GM12878 (cell line): Measurements from ENCODE around the gene SCN8A. TPM values are rescaled to one million over a fixed set of nuclear protein-coding genes. Genes with fewer than 3 reads are reported as not detected.

Experiments used
- ATAC-seq: fragments of 200-7000 bp; cut with Tn5 transposase; 3 replicates; pipeline ENCODE4 v1.9.1; 2020; ENCODE audit warnings: mild to moderate bottlenecking, moderate library complexity
- BruUV-seq: library from RNA; stranded (reverse); fragments of 400-500 nt; replicated peaks from 2 replicates; lab custom pipeline; 2021; lab: Mats Ljungman, UMichigan
- CTCF ChIA-PET: fragments of 300-600 bp; sonication (Branson Sonifier 250); formaldehyde crosslinking; extraction: SDS; loops from one replicate; lab custom pipeline; 2021; ENCODE audit warnings: inconsistent platforms; lab: Yijun Ruan, JAX
- POLR2A ChIA-PET: fragments of 350-600 bp; formaldehyde crosslinking; extraction: SDS; loops from one replicate; lab custom pipeline; 2021; ENCODE audit warnings: inconsistent platforms; lab: Charles Lee
- RAD21 ChIA-PET: fragments of 300-600 bp; sonication (Branson Sonifier 250); formaldehyde crosslinking; loops from one replicate; lab custom pipeline; 2023; ENCODE audit warnings: antibody characterized with exemption; ENCODE audit not compliant: unreplicated experiment; lab: Charles Lee
- SMC1A ChIA-PET: fragments of 300-600 bp; sonication (Branson Sonifier 250); formaldehyde crosslinking; loops from one replicate; lab custom pipeline; 2023; ENCODE audit not compliant: unreplicated experiment, uncharacterized antibody; lab: Charles Lee
- DNase-seq: peaks from one replicate; pipeline ENCODE4 v3.0.0-alpha.2; 2011; ENCODE audit warnings: low read depth, low spot score
- FAIRE-seq: peaks from 3 replicates; lab custom pipeline; 2011; peaks lifted over from hg19 to GRCh38; lab: Jason Lieb, UNC
- H2AFZ ChIP-seq: 2 replicates; pipeline ENCODE4 v1.6.0; 2011; ENCODE audit warnings: low read depth, low read length, control low read depth; ENCODE audit not compliant: control insufficient read depth
- H3K27ac ChIP-seq: 2 replicates; pipeline ENCODE4 v1.5.1; 2011; ENCODE audit warnings: control low read depth; ENCODE audit not compliant: control insufficient read depth, insufficient read depth
- H3K27me3 ChIP-seq, 2 experiments: replicated peaks in 1 of 2; 2 replicates each; pipeline versions ENCODE4 v1.6.0 to v1.6.1; 2011; ENCODE audit warnings: low read length in 1 of 2; ENCODE audit not compliant: control insufficient read depth in 2 of 2, insufficient read depth in 2 of 2
- H3K36me3 ChIP-seq, 2 experiments: 2 replicates each; pipeline ENCODE4 v1.5.1; 2011; ENCODE audit warnings: low read length in 1 of 2; ENCODE audit not compliant: control insufficient read depth in 2 of 2, insufficient read depth in 2 of 2
- H3K4me1 ChIP-seq: 2 replicates; pipeline ENCODE4 v1.6.1; 2011; ENCODE audit warnings: mild to moderate bottlenecking, low read length, moderate library complexity, mixed read lengths; ENCODE audit not compliant: control insufficient read depth, insufficient read depth
- H3K4me2 ChIP-seq: 2 replicates; pipeline ENCODE4 v1.6.0; 2011; ENCODE audit warnings: control low read depth; ENCODE audit not compliant: control insufficient read depth, insufficient read depth
- H3K4me3 ChIP-seq: fragments of 200-600 bp; sonication (generic); 2 replicates; pipeline ENCODE4 v1.5.1; 2016
- H3K79me2 ChIP-seq: 2 replicates; pipeline ENCODE4 v1.6.0; 2011; ENCODE audit warnings: low read length; ENCODE audit not compliant: control insufficient read depth, insufficient read depth
- H3K9ac ChIP-seq: 2 replicates; pipeline ENCODE4 v1.8.0; 2011; ENCODE audit warnings: low read length, control low read depth, mixed read lengths; ENCODE audit not compliant: control insufficient read depth, insufficient read depth
- H3K9me3 ChIP-seq: replicated peaks from 3 replicates; pipeline ENCODE4 v1.5.1; 2011; ENCODE audit warnings: mild to moderate bottlenecking, low read length; ENCODE audit not compliant: control insufficient read depth, insufficient read depth
- H4K20me1 ChIP-seq: 2 replicates; pipeline ENCODE4 v1.6.0; 2011; ENCODE audit not compliant: control insufficient read depth, insufficient read depth
- CBX3 ChIP-seq: fragments of 200-600 bp; sonication (generic); IDR thresholded peaks from 2 replicates; pipeline ENCODE4 v1.6.1; 2016; ENCODE audit warnings: low read depth, borderline replicate concordance
- CBX5 ChIP-seq: sonication (generic); IDR thresholded peaks from 2 replicates; pipeline ENCODE4 v1.6.1; 2016; ENCODE audit warnings: low read depth, moderate library complexity, mild to moderate bottlenecking, inconsistent platforms
- CUX1 ChIP-seq: IDR thresholded peaks from 2 replicates; pipeline ENCODE4 v1.6.1; 2012; ENCODE audit warnings: improper control_type of control experiment, low read depth, low read length; ENCODE audit not compliant: insufficient replicate concordance
- DPF2 ChIP-seq: fragments of 450-650 bp; IDR thresholded peaks from 2 replicates; pipeline ENCODE4 v1.6.1; 2017; ENCODE audit warnings: mild to moderate bottlenecking
- HCFC1 ChIP-seq: fragments of 150-350 bp; IDR thresholded peaks from 2 replicates; pipeline ENCODE4 v1.6.1; 2014; ENCODE audit warnings: low read length
- MEF2B ChIP-seq: fragments of 450-650 bp; IDR thresholded peaks from 2 replicates; pipeline ENCODE4 v1.6.1; 2018; ENCODE audit warnings: mild to moderate bottlenecking, moderate library complexity; ENCODE audit not compliant: partially characterized antibody, poor library complexity, severe bottlenecking
- NR2C2 ChIP-seq: IDR thresholded peaks from 2 replicates; pipeline ENCODE4 v1.6.1; 2011; ENCODE audit warnings: borderline replicate concordance, low read depth; ENCODE audit not compliant: control insufficient read depth, insufficient read length
- POU2F2 ChIP-seq: IDR thresholded peaks from 3 replicates; pipeline ENCODE4 v1.6.1; 2011; ENCODE audit warnings: low read depth, mild to moderate bottlenecking, low read length, borderline replicate concordance
- RBBP5 ChIP-seq: fragments of 200-600 bp; sonication (generic); conservative IDR thresholded peaks from 2 replicates; pipeline ENCODE4 v1.6.1; 2016
- RUNX3 ChIP-seq: IDR thresholded peaks from 2 replicates; pipeline ENCODE4 v1.6.1; 2012; ENCODE audit warnings: low read length, inconsistent platforms
- SIN3A ChIP-seq: IDR thresholded peaks from 2 replicates; pipeline ENCODE4 v1.6.1; 2012; ENCODE audit warnings: low read depth, low read length, improper control_type of control experiment
- SUPT20H ChIP-seq: IDR thresholded peaks from 2 replicates; pipeline ENCODE4 v1.6.1; 2011; ENCODE audit warnings: low read depth, mild to moderate bottlenecking, low read length, moderate library complexity, borderline replicate concordance; ENCODE audit not compliant: control insufficient read depth
- ZNF274 ChIP-seq: IDR thresholded peaks from one replicate; pipeline ENCODE4 v1.8.0; 2011; ENCODE audit not compliant: insufficient read length, insufficient read depth
- ZSCAN29 ChIP-seq: fragments of 450-650 bp; IDR thresholded peaks from 2 replicates; pipeline ENCODE4 v1.6.1; 2017; ENCODE audit warnings: mild to moderate bottlenecking, moderate library complexity
- WGBS: methylation state at CpG from one replicate; pipeline ENCODE4 v1.1.6; 2016; ENCODE audit warnings: low lambda C conversion rate; ENCODE audit not compliant: insufficient replicate concordance, insufficient coverage; ENCODE audit errors: missing lambda C conversion rate; 5-methylcytosine and 5-hydroxymethylcytosine counted together
- in situ Hi-C: fragments of 300-500 bp; cut with MboI; formaldehyde crosslinking; loops from 9 replicates; pipeline ENCODE4 v1.14.3; 2018; ENCODE audit warnings: mixed read lengths
- intact Hi-C: fragments of 100-400 bp; cut with micrococcal nuclease; formaldehyde crosslinking; loops from one replicate; pipeline ENCODE4 v1.14.2; 2022; ENCODE audit not compliant: unreplicated experiment
- polyA plus RNA-seq, 11 experiments: library from polyadenylated mRNA; depleted of rRNA in 4 of 11; unstranded in 6 of 11; stranded (reverse) in 5 of 11; fragments of >200 nt; fragmentation: Nextera tagmentation in 4 of 11; fragmentation: Illumina TruSeq in 1 of 11; extraction: Ambion mirVana in 4 of 11; extraction: Trizol in 1 of 11; gene quantifications; 1 replicate in 1 of 11; 2 replicates in 10 of 11; pipeline versions ENCODE4 v1.2.1 to v1.2.3, GENCODE V29; 2011 to 2016; ENCODE audit warnings: inconsistent platforms in 2 of 11, missing spikeins in 2 of 11, low read depth in 1 of 11
- total RNA-seq, 4 experiments: library from RNA; depleted of rRNA in 3 of 4; stranded (reverse); fragments of >200 nt in 3 of 4; fragmentation: Illumina TruSeq in 1 of 4; extraction: Trizol in 1 of 4; gene quantifications; 2 replicates each; pipeline versions ENCODE4 v1.2.1 to v1.2.3, GENCODE V29; 2013 to 2021

The SCN8A gene
- total and polyA plus RNA-seq, 10 of the 15 experiments (the other 5 are each of a cell fraction or from before 2014, with no cell fraction given): 0.02 to 0.23 (median 0.06) TPM; not detected in 2

- ChIA-PET CTCF (no interaction called here), SMC1A (no interaction called here), RAD21 (no interaction called here), POLR2A (interaction anchor here (0.6 kb wide), 1 partner anchor 44 kb away, joined by 6 read pairs; no protein-coding TSS in a partner anchor)
- no peak overlapping the region for H3K4me3 ChIP-seq
- no TSS peak for BruUV-seq
- WGBS: 76% methylated on average over 5 of the region's 5 CpGs
- no peaks in the 10 kb centered on the region; a peak in 1 of 4 replicates for H3K27me3 ChIP-seq
- H3K4me2 ChIP-seq: no peak overlapping the region
- no peaks in the 10 kb centered on the region for H3K79me2 ChIP-seq
- intact Hi-C loops: no loop called here
- in situ Hi-C loops: no loop called here
- DNase-seq: no peak
- H3K9ac ChIP-seq: no peak overlapping the region
- TF ChIP-seq CBX5 (no peak), CBX3 (no peak), ZSCAN29 (no peak), ZNF274 (no peak)
- H3K4me1 ChIP-seq: no peaks in the 10 kb centered on the region
- H2AFZ ChIP-seq: no peak overlapping the region
- H3K27ac ChIP-seq: no peak overlapping the region
- H3K36me3 ChIP-seq: no peaks in the 10 kb centered on the region
- no peaks in the 10 kb centered on the region for H3K9me3 ChIP-seq
- no peak for ATAC-seq
- no peaks in the 10 kb centered on the region for H4K20me1 ChIP-seq
- FAIRE-seq: no peak
These were observed 48.3 kb downstream of the SCN8A start for GRCh38 chr12:51639361-51639760.

GRCh38 chr12:51642286-51642685 lies 51.3 kb downstream of the SCN8A start:
- BruUV-seq: no TSS peak
- H3K9ac ChIP-seq: no peak overlapping the region
- H3K9me3 ChIP-seq: no peaks in the 10 kb centered on the region
- no peak overlapping the region for H3K4me3 ChIP-seq
- no peak overlapping the region for H3K27ac ChIP-seq
- FAIRE-seq (no peak), ATAC-seq (no peak), DNase-seq (no peak)
- no peaks in the 10 kb centered on the region for H3K36me3 ChIP-seq
- ChIA-PET CTCF (interaction anchor here (0.6 kb wide), 1 partner anchor 815 kb away, joined by 3 read pairs; no protein-coding TSS in a partner anchor), SMC1A (no interaction called here), POLR2A (no interaction called here), RAD21 (no interaction called here)
- intact Hi-C loops (no loop called here), in situ Hi-C loops (no loop called here)
- H3K79me2 ChIP-seq: no peaks in the 10 kb centered on the region
- no peak overlapping the region for H2AFZ ChIP-seq
- H3K27me3 ChIP-seq: no peaks in the 10 kb centered on the region; a peak in 1 of 4 replicates
- no peaks in the 10 kb centered on the region for H3K4me1 ChIP-seq
- H4K20me1 ChIP-seq: no peaks in the 10 kb centered on the region
- no peak overlapping the region for H3K4me2 ChIP-seq
- no peak for TF ChIP-seq MEF2B
- no peak for TF ChIP-seq HCFC1
- no peak for TF ChIP-seq SIN3A
- TF ChIP-seq RBBP5: no peak
- TF ChIP-seq NR2C2: no peak
- TF ChIP-seq RUNX3: no peak
- TF ChIP-seq POU2F2: no peak
- TF ChIP-seq SUPT20H: no peak
- TF ChIP-seq DPF2: no peak
- TF ChIP-seq ZNF274: no peak
- TF ChIP-seq CUX1: no peak
